ENCODE data around the gene VPS37B.

Gene VPS37B

DNA sequence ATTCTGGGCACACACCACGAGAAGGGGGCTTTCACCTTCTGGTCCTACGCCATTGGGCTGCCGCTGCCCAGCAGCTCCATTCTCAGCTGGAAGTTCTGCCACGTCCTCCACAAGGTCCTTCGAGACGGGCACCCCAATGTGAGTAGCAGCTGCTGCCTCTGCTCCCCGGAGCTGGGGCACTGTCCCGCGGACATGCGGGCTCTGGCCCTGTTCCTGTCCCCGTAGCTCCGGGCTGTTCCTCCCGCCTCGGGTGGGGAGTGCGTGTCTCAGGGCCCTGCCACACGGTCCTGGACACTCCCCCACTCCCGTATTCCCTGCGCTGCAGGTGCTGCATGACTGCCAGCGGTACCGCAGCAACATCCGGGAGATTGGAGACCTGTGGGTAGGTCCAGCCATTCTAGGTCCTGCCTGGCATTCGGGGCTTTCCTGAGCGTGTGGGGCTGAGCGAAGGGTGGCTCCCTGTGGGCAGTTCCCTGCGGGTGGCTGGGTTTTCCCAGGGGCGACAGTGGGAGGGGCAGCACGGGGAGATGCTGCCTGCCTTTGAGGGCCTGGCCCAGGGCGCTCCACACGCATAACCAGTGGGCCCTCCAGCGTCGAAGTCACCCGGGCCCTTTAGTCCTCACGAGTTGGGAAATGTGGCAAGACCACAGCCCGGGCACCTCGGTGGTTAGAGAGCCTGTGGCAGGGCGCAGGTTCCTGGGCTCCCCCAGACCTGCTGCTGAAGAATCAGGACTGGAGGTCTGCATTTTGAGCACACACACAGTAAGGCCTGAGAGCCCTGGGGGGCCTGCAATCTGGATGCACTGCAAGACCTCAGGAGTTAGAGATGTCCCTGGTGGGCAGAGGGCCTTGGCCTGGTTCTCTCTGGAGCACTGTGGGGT is 47.2 kb downstream of the VPS37B start:
- CTCF ChIA-PET = interaction anchor here (1.1 kb wide), 1 partner anchor 10 kb away, joined by 5 read pairs; no protein-coding TSS in a partner anchor

More for the DNA sequence above, 47.2 kb downstream of the VPS37B start:
- TF ChIP-seq, protein P1, sequence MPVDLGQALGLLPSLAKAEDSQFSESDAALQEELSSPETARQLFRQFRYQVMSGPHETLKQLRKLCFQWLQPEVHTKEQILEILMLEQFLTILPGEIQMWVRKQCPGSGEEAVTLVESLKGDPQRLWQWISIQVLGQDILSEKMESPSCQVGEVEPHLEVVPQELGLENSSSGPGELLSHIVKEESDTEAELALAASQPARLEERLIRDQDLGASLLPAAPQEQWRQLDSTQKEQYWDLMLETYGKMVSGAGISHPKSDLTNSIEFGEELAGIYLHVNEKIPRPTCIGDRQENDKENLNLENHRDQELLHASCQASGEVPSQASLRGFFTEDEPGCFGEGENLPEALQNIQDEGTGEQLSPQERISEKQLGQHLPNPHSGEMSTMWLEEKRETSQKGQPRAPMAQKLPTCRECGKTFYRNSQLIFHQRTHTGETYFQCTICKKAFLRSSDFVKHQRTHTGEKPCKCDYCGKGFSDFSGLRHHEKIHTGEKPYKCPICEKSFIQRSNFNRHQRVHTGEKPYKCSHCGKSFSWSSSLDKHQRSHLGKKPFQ (tag by site-specific recombination; IDR thresholded peaks at IDR 0.05) = no peak
- TF ChIP-seq, protein P2, sequence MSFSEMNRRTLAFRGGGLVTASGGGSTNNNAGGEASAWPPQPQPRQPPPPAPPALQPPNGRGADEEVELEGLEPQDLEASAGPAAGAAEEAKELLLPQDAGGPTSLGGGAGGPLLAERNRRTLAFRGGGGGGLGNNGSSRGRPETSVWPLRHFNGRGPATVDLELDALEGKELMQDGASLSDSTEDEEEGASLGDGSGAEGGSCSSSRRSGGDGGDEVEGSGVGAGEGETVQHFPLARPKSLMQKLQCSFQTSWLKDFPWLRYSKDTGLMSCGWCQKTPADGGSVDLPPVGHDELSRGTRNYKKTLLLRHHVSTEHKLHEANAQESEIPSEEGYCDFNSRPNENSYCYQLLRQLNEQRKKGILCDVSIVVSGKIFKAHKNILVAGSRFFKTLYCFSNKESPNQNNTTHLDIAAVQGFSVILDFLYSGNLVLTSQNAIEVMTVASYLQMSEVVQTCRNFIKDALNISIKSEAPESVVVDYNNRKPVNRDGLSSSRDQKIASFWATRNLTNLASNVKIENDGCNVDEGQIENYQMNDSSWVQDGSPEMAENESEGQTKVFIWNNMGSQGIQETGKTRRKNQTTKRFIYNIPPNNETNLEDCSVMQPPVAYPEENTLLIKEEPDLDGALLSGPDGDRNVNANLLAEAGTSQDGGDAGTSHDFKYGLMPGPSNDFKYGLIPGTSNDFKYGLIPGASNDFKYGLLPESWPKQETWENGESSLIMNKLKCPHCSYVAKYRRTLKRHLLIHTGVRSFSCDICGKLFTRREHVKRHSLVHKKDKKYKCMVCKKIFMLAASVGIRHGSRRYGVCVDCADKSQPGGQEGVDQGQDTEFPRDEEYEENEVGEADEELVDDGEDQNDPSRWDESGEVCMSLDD (tag by site-specific recombination; IDR thresholded peaks at IDR 0.05) = no peak
- TF ChIP-seq ZNF133 (tag by site-specific recombination; IDR thresholded peaks at IDR 0.05) (no peak), ZFHX2 (tag by site-specific recombination; conservative IDR thresholded peaks at IDR 0.05) (no peak), ZFP3 (tag by site-specific recombination; IDR thresholded peaks at IDR 0.05; ENCODE audit: low read depth) (no peak), ZNF561 (tag by site-specific recombination; IDR thresholded peaks at IDR 0.05; ENCODE audit: borderline replicate concordance) (no peak), ZFP37 (tag by site-specific recombination; IDR thresholded peaks at IDR 0.05) (no peak), ZBTB21 (tag by site-specific recombination; IDR thresholded peaks at IDR 0.05) (no peak), ZNF623 (tag by site-specific recombination; IDR thresholded peaks at IDR 0.05) (no peak), ZNF571 (tag by site-specific recombination; IDR thresholded peaks at IDR 0.05) (no peak), HOXA7 (CRISPR knock-in tag; IDR thresholded peaks at IDR 0.05; ENCODE audit: borderline replicate concordance) (no peak)
- TF ChIP-seq, protein P3, sequence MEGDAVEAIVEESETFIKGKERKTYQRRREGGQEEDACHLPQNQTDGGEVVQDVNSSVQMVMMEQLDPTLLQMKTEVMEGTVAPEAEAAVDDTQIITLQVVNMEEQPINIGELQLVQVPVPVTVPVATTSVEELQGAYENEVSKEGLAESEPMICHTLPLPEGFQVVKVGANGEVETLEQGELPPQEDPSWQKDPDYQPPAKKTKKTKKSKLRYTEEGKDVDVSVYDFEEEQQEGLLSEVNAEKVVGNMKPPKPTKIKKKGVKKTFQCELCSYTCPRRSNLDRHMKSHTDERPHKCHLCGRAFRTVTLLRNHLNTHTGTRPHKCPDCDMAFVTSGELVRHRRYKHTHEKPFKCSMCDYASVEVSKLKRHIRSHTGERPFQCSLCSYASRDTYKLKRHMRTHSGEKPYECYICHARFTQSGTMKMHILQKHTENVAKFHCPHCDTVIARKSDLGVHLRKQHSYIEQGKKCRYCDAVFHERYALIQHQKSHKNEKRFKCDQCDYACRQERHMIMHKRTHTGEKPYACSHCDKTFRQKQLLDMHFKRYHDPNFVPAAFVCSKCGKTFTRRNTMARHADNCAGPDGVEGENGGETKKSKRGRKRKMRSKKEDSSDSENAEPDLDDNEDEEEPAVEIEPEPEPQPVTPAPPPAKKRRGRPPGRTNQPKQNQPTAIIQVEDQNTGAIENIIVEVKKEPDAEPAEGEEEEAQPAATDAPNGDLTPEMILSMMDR (tag by site-specific recombination; IDR thresholded peaks at IDR 0.05) = no peak
- TF ChIP-seq, protein P4, sequence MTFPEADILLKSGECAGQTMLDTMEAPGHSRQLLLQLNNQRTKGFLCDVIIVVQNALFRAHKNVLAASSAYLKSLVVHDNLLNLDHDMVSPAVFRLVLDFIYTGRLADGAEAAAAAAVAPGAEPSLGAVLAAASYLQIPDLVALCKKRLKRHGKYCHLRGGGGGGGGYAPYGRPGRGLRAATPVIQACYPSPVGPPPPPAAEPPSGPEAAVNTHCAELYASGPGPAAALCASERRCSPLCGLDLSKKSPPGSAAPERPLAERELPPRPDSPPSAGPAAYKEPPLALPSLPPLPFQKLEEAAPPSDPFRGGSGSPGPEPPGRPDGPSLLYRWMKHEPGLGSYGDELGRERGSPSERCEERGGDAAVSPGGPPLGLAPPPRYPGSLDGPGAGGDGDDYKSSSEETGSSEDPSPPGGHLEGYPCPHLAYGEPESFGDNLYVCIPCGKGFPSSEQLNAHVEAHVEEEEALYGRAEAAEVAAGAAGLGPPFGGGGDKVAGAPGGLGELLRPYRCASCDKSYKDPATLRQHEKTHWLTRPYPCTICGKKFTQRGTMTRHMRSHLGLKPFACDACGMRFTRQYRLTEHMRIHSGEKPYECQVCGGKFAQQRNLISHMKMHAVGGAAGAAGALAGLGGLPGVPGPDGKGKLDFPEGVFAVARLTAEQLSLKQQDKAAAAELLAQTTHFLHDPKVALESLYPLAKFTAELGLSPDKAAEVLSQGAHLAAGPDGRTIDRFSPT (tag by site-specific recombination; IDR thresholded peaks at IDR 0.05) = no peak
- TF ChIP-seq, protein P5, sequence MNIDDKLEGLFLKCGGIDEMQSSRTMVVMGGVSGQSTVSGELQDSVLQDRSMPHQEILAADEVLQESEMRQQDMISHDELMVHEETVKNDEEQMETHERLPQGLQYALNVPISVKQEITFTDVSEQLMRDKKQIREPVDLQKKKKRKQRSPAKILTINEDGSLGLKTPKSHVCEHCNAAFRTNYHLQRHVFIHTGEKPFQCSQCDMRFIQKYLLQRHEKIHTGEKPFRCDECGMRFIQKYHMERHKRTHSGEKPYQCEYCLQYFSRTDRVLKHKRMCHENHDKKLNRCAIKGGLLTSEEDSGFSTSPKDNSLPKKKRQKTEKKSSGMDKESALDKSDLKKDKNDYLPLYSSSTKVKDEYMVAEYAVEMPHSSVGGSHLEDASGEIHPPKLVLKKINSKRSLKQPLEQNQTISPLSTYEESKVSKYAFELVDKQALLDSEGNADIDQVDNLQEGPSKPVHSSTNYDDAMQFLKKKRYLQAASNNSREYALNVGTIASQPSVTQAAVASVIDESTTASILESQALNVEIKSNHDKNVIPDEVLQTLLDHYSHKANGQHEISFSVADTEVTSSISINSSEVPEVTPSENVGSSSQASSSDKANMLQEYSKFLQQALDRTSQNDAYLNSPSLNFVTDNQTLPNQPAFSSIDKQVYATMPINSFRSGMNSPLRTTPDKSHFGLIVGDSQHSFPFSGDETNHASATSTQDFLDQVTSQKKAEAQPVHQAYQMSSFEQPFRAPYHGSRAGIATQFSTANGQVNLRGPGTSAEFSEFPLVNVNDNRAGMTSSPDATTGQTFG (tag by site-specific recombination; IDR thresholded peaks at IDR 0.05; ENCODE audit: borderline replicate concordance) = no peak
- H3K27ac ChIP-seq (ENCODE audit: extremely low read depth, low read depth, low read length) = no peak overlapping the region
- H3K4me1 ChIP-seq (ENCODE audit: control insufficient read depth, insufficient read depth, low read length) = no peaks in the 10 kb centered on the region
- no peak overlapping the region for H3K4me3 ChIP-seq (ENCODE audit: low read depth, low read length)
- peaks cover 0 to 12% of the 10 kb centered on the region in 2 experiments; a peak in 1 of 3 replicates for H3K36me3 ChIP-seq (ENCODE audit: control insufficient read depth in 2 of 2, insufficient read depth in 1 of 2, low read length in 2 of 2)
- POLR2A ChIA-PET = no interaction called here
- no peaks in the 10 kb centered on the region for H3K9me3 ChIP-seq (ENCODE audit: control insufficient read depth, insufficient read depth, low read depth, low read length)

All from HEK293 (cell line).